GM12878 (cell line): Measurements from ENCODE around the gene TRPC1. TPM values are rescaled to one million over a fixed set of nuclear protein-coding genes. Genes with fewer than 3 reads are reported as not detected.

Experiments used
- ATAC-seq: fragments of 200-7000 bp; cut with Tn5 transposase; 3 replicates; pipeline ENCODE4 v1.9.1; 2020; ENCODE audit warnings: mild to moderate bottlenecking, moderate library complexity
- BruUV-seq: library from RNA; stranded (reverse); fragments of 400-500 nt; replicated peaks from 2 replicates; lab custom pipeline; 2021; lab: Mats Ljungman, UMichigan
- CTCF ChIA-PET: fragments of 300-600 bp; sonication (Branson Sonifier 250); formaldehyde crosslinking; extraction: SDS; loops from one replicate; lab custom pipeline; 2021; ENCODE audit warnings: inconsistent platforms; lab: Yijun Ruan, JAX
- POLR2A ChIA-PET: fragments of 350-600 bp; formaldehyde crosslinking; extraction: SDS; loops from one replicate; lab custom pipeline; 2021; ENCODE audit warnings: inconsistent platforms; lab: Charles Lee
- RAD21 ChIA-PET: fragments of 300-600 bp; sonication (Branson Sonifier 250); formaldehyde crosslinking; loops from one replicate; lab custom pipeline; 2023; ENCODE audit warnings: antibody characterized with exemption; ENCODE audit not compliant: unreplicated experiment; lab: Charles Lee
- SMC1A ChIA-PET: fragments of 300-600 bp; sonication (Branson Sonifier 250); formaldehyde crosslinking; loops from one replicate; lab custom pipeline; 2023; ENCODE audit not compliant: unreplicated experiment, uncharacterized antibody; lab: Charles Lee
- DNase-seq: peaks from one replicate; pipeline ENCODE4 v3.0.0-alpha.2; 2011; ENCODE audit warnings: low read depth, low spot score
- FAIRE-seq: peaks from 3 replicates; lab custom pipeline; 2011; peaks lifted over from hg19 to GRCh38; lab: Jason Lieb, UNC
- H2AFZ ChIP-seq: 2 replicates; pipeline ENCODE4 v1.6.0; 2011; ENCODE audit warnings: low read depth, low read length, control low read depth; ENCODE audit not compliant: control insufficient read depth
- H3K27ac ChIP-seq: 2 replicates; pipeline ENCODE4 v1.5.1; 2011; ENCODE audit warnings: control low read depth; ENCODE audit not compliant: control insufficient read depth, insufficient read depth
- H3K27me3 ChIP-seq, 2 experiments: replicated peaks in 1 of 2; 2 replicates each; pipeline versions ENCODE4 v1.6.0 to v1.6.1; 2011; ENCODE audit warnings: low read length in 1 of 2; ENCODE audit not compliant: control insufficient read depth in 2 of 2, insufficient read depth in 2 of 2
- H3K36me3 ChIP-seq, 2 experiments: 2 replicates each; pipeline ENCODE4 v1.5.1; 2011; ENCODE audit warnings: low read length in 1 of 2; ENCODE audit not compliant: control insufficient read depth in 2 of 2, insufficient read depth in 2 of 2
- H3K4me1 ChIP-seq: 2 replicates; pipeline ENCODE4 v1.6.1; 2011; ENCODE audit warnings: mild to moderate bottlenecking, low read length, moderate library complexity, mixed read lengths; ENCODE audit not compliant: control insufficient read depth, insufficient read depth
- H3K4me2 ChIP-seq: 2 replicates; pipeline ENCODE4 v1.6.0; 2011; ENCODE audit warnings: control low read depth; ENCODE audit not compliant: control insufficient read depth, insufficient read depth
- H3K4me3 ChIP-seq: fragments of 200-600 bp; sonication (generic); 2 replicates; pipeline ENCODE4 v1.5.1; 2016
- H3K79me2 ChIP-seq: 2 replicates; pipeline ENCODE4 v1.6.0; 2011; ENCODE audit warnings: low read length; ENCODE audit not compliant: control insufficient read depth, insufficient read depth
- H3K9ac ChIP-seq: 2 replicates; pipeline ENCODE4 v1.8.0; 2011; ENCODE audit warnings: low read length, control low read depth, mixed read lengths; ENCODE audit not compliant: control insufficient read depth, insufficient read depth
- H3K9me3 ChIP-seq: replicated peaks from 3 replicates; pipeline ENCODE4 v1.5.1; 2011; ENCODE audit warnings: mild to moderate bottlenecking, low read length; ENCODE audit not compliant: control insufficient read depth, insufficient read depth
- H4K20me1 ChIP-seq: 2 replicates; pipeline ENCODE4 v1.6.0; 2011; ENCODE audit not compliant: control insufficient read depth, insufficient read depth
- ETV6 ChIP-seq, 2 experiments: fragments of 450-650 bp in 1 of 2; IDR thresholded peaks in 1 of 2; conservative IDR thresholded peaks in 1 of 2; 2 replicates each; pipeline ENCODE4 v1.6.1; 2014; ENCODE audit warnings: antibody characterized with exemption in 1 of 2, borderline replicate concordance in 1 of 2, low read depth in 1 of 2, mild to moderate bottlenecking in 1 of 2, moderate library complexity in 1 of 2
- FOXK2 ChIP-seq: fragments of 450-650 bp; IDR thresholded peaks from 2 replicates; pipeline ENCODE4 v1.6.1; 2017; ENCODE audit warnings: mild to moderate bottlenecking, moderate library complexity
- HDAC2 ChIP-seq: fragments of 200-600 bp; sonication (generic); IDR thresholded peaks from 2 replicates; pipeline ENCODE4 v1.6.1; 2017
- NFXL1 ChIP-seq: fragments of 450-650 bp; IDR thresholded peaks from 2 replicates; pipeline ENCODE4 v1.6.1; 2017; ENCODE audit warnings: antibody characterized with exemption, mild to moderate bottlenecking, borderline replicate concordance
- PBX3 ChIP-seq: IDR thresholded peaks from 2 replicates; pipeline ENCODE4 v1.6.1; 2011; ENCODE audit warnings: mild to moderate bottlenecking, low read depth, low read length, moderate library complexity; ENCODE audit not compliant: insufficient replicate concordance
- POLR2A ChIP-seq: IDR thresholded peaks from 2 replicates; pipeline ENCODE4 v1.6.1; 2011; ENCODE audit warnings: low read depth, mild to moderate bottlenecking, low read length
- YY1 ChIP-seq: IDR thresholded peaks from 2 replicates; pipeline ENCODE4 v1.6.1; 2011; ENCODE audit warnings: low read depth, mild to moderate bottlenecking, low read length
- ZZZ3 ChIP-seq: IDR thresholded peaks from 2 replicates; pipeline ENCODE4 v1.6.1; 2011; ENCODE audit warnings: low read depth; ENCODE audit not compliant: control insufficient read depth, insufficient read length
- WGBS: methylation state at CpG from one replicate; pipeline ENCODE4 v1.1.6; 2016; ENCODE audit warnings: low lambda C conversion rate; ENCODE audit not compliant: insufficient replicate concordance, insufficient coverage; ENCODE audit errors: missing lambda C conversion rate; 5-methylcytosine and 5-hydroxymethylcytosine counted together
- in situ Hi-C: fragments of 300-500 bp; cut with MboI; formaldehyde crosslinking; loops from 9 replicates; pipeline ENCODE4 v1.14.3; 2018; ENCODE audit warnings: mixed read lengths
- intact Hi-C: fragments of 100-400 bp; cut with micrococcal nuclease; formaldehyde crosslinking; loops from one replicate; pipeline ENCODE4 v1.14.2; 2022; ENCODE audit not compliant: unreplicated experiment
- polyA plus RNA-seq, 11 experiments: library from polyadenylated mRNA; depleted of rRNA in 4 of 11; unstranded in 6 of 11; stranded (reverse) in 5 of 11; fragments of >200 nt; fragmentation: Nextera tagmentation in 4 of 11; fragmentation: Illumina TruSeq in 1 of 11; extraction: Ambion mirVana in 4 of 11; extraction: Trizol in 1 of 11; gene quantifications; 1 replicate in 1 of 11; 2 replicates in 10 of 11; pipeline versions ENCODE4 v1.2.1 to v1.2.3, GENCODE V29; 2011 to 2016; ENCODE audit warnings: inconsistent platforms in 2 of 11, missing spikeins in 2 of 11, low read depth in 1 of 11
- total RNA-seq, 4 experiments: library from RNA; depleted of rRNA in 3 of 4; stranded (reverse); fragments of >200 nt in 3 of 4; fragmentation: Illumina TruSeq in 1 of 4; extraction: Trizol in 1 of 4; gene quantifications; 2 replicates each; pipeline versions ENCODE4 v1.2.1 to v1.2.3, GENCODE V29; 2013 to 2021
- TF ChIP-seq, protein P1 (sequence below): fragments of 450-650 bp; IDR thresholded peaks from 2 replicates; pipeline ENCODE4 v1.6.1; 2014; ENCODE audit warnings: mild to moderate bottlenecking

The TRPC1 gene
- total and polyA plus RNA-seq, 10 of the 15 experiments (the other 5 are each of a cell fraction or from before 2014, with no cell fraction given), result 0.05 to 2.9 (median 0.17) TPM

GRCh38 chr3:142693136-142693853, 30.5 kb upstream of the TRPC1 start:
- intact Hi-C loops (no loop called here), in situ Hi-C loops (no loop called here)
- Histone ChIP-seq H4K20me1 (no peaks in the 10 kb centered on the region), H3K4me2 (no peak overlapping the region), H2AFZ (no peak overlapping the region), H3K9ac (no peak overlapping the region), H3K27ac (no peak overlapping the region), H3K79me2 (no peaks in the 10 kb centered on the region), H3K4me1 (no peaks in the 10 kb centered on the region), H3K36me3 (no peaks in the 10 kb centered on the region), H3K27me3 (no peaks in the 10 kb centered on the region), H3K9me3 (no peaks in the 10 kb centered on the region), H3K4me3 (no peak overlapping the region)
- no TSS peak for BruUV-seq
- CTCF ChIA-PET, result interaction anchor here (0.7 kb wide), 1 partner anchor 135 kb away, joined by 3 read pairs; no protein-coding TSS in a partner anchor
- ATAC-seq (no peak), FAIRE-seq (no peak), DNase-seq (no peak)
- POLR2A ChIA-PET, result no interaction called here
- RAD21 ChIA-PET, result no interaction called here
- WGBS, result 69% methylated on average over 7 of the region's 7 CpGs
- SMC1A ChIA-PET, result no interaction called here
- TF ChIP-seq HDAC2 (no peak), PBX3 (no peak), ZZZ3 (no peak), ETV6 (conservative IDR thresholded peaks at IDR 0.05 in 1 of 2, IDR thresholded peaks at IDR 0.05 in 1 of 2; ENCODE audit: borderline replicate concordance in 1 of 2, low read depth in 1 of 2) (no peak)

DNA sequence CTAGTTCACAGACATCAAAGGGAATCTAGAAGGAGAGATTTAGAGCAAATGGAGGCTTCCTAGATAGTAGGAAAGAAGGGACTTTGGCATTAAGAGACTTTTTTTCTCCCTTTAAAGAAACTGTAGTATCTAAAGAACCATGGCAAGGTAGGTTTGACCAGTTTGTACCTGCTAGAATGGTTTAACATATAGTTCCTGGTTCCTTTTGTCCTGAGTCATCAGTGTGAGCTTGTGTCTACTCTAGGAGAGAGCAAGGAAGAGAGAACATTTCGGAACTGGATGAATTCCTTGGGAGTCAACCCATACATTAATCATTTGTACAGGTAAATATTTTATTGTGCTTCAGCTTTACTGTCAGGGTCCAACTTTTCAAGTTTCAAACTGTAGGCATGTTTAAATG, 29.6 kb upstream of the TRPC1 start:
- H3K36me3 ChIP-seq, result no peaks in the 10 kb centered on the region
- ATAC-seq, result no peak
- TF ChIP-seq, protein P1, sequence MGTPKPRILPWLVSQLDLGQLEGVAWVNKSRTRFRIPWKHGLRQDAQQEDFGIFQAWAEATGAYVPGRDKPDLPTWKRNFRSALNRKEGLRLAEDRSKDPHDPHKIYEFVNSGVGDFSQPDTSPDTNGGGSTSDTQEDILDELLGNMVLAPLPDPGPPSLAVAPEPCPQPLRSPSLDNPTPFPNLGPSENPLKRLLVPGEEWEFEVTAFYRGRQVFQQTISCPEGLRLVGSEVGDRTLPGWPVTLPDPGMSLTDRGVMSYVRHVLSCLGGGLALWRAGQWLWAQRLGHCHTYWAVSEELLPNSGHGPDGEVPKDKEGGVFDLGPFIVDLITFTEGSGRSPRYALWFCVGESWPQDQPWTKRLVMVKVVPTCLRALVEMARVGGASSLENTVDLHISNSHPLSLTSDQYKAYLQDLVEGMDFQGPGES, result no peak
- TF ChIP-seq YY1, result no peak
- no peak for TF ChIP-seq POLR2A
- TF ChIP-seq FOXK2, result no peak
- TF ChIP-seq NFXL1, result no peak
- TF ChIP-seq, all 136 proteins: peak for 0
- FAIRE-seq, result no peak
- SMC1A ChIA-PET, result interaction anchor here (0.6 to 2.8 kb wide), 2 partner anchors 10 to 173 kb away, joined by 3 to 9 read pairs; no protein-coding TSS in a partner anchor
- WGBS, result 16% methylated on average over 1 of the region's 1 CpG
- no TSS peak for BruUV-seq
- H3K4me1 ChIP-seq, result no peaks in the 10 kb centered on the region
- POLR2A ChIA-PET, result no interaction called here
- H3K4me3 ChIP-seq, result no peak overlapping the region
- no peak for DNase-seq
- no peak overlapping the region for H2AFZ ChIP-seq
- intact Hi-C loops, result no loop called here
- no peak overlapping the region for H3K4me2 ChIP-seq
- no peaks in the 10 kb centered on the region for H3K27me3 ChIP-seq
- H3K79me2 ChIP-seq, result no peaks in the 10 kb centered on the region
- H3K27ac ChIP-seq, result no peak overlapping the region
- RAD21 ChIA-PET, result no interaction called here
- H3K9me3 ChIP-seq, result no peaks in the 10 kb centered on the region
- no peaks in the 10 kb centered on the region for H4K20me1 ChIP-seq
- CTCF ChIA-PET, result no interaction called here
- in situ Hi-C loops, result no loop called here
- H3K9ac ChIP-seq, result no peak overlapping the region
